C4-2B (cell line): Measurements from ENCODE around the gene HBD.
"Not testable (repeated sequence)": the region's sequence is repeated elsewhere in the genome, so short reads cannot be mapped to it uniquely, and the experiment has no call there.

Experiments used
- H3K27ac ChIP-seq: fragments of 450-650 bp; 2 replicates; pipeline ENCODE4 v1.5.1; 2017
- ZFX ChIP-seq: fragments of 450-650 bp; IDR thresholded peaks from 2 replicates; pipeline ENCODE4 v1.6.1; 2017
- TF ChIP-seq, protein P1 (sequence below): fragments of 450-650 bp; conservative IDR thresholded peaks from 2 replicates; pipeline ENCODE4 v1.5.1; 2017; ENCODE audit warnings: mild to moderate bottlenecking

HBD gene

DNA sequence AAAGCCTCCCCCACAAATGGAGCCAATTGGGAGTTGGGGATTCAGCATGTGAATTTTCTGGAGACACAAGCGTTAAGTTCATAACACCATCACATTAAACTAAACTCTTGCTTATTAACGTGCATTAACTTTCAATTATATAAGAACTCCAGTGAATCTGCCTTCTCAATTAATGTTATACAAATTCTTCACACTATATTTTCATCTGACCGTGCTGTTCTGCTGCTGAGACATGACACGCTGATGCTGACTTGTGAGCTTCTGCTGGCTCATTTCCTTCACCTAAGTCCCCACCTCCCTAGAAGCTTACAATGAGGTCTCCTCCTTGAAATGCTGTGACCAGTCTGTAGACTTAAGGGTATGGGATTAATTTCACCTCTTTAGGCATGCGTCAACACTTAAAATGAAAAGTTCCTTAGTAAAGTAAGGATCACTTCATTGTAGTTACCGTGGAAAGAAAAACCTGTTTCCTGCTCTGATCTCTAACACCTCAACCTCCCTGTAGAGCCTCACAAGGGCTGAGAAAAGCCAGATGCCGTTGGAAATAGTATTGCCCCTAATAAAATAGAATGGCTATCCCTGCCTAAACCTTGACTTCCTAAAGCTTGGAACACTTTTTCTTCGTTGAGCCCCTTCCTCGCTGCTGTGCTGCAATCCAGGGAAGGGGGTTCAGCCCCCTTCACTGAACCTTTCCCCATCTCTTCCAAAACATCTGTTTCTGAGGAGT is 18.1 kb upstream of the HBD start:
- no peak overlapping the region for H3K27ac ChIP-seq
- no peak for TF ChIP-seq ZFX
- TF ChIP-seq, protein P1, sequence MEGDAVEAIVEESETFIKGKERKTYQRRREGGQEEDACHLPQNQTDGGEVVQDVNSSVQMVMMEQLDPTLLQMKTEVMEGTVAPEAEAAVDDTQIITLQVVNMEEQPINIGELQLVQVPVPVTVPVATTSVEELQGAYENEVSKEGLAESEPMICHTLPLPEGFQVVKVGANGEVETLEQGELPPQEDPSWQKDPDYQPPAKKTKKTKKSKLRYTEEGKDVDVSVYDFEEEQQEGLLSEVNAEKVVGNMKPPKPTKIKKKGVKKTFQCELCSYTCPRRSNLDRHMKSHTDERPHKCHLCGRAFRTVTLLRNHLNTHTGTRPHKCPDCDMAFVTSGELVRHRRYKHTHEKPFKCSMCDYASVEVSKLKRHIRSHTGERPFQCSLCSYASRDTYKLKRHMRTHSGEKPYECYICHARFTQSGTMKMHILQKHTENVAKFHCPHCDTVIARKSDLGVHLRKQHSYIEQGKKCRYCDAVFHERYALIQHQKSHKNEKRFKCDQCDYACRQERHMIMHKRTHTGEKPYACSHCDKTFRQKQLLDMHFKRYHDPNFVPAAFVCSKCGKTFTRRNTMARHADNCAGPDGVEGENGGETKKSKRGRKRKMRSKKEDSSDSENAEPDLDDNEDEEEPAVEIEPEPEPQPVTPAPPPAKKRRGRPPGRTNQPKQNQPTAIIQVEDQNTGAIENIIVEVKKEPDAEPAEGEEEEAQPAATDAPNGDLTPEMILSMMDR, result no peak

DNA sequence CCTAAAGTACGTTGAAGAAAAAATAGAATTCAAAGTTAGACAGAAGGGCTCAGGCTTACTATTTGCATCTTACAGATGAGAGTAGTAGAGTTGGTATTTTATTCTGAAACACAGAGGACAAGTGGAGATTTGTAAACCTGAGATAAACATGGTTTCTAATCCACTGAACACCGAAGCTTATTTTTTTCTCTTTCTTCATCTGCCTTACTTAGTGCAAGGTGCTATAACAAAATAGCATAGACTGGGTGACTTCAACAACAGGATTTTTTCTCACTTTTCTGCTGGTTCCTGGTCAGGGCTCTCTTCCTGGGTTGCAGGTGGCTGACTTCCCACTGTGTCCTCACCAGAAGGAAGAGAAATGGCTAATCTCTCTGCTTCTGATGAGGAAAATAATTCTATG is 17.5 kb upstream of the HBD start:
- TF ChIP-seq ZFX, result no peak
- TF ChIP-seq, protein P1, result no peak
- H3K27ac ChIP-seq, result no peak overlapping the region

DNA sequence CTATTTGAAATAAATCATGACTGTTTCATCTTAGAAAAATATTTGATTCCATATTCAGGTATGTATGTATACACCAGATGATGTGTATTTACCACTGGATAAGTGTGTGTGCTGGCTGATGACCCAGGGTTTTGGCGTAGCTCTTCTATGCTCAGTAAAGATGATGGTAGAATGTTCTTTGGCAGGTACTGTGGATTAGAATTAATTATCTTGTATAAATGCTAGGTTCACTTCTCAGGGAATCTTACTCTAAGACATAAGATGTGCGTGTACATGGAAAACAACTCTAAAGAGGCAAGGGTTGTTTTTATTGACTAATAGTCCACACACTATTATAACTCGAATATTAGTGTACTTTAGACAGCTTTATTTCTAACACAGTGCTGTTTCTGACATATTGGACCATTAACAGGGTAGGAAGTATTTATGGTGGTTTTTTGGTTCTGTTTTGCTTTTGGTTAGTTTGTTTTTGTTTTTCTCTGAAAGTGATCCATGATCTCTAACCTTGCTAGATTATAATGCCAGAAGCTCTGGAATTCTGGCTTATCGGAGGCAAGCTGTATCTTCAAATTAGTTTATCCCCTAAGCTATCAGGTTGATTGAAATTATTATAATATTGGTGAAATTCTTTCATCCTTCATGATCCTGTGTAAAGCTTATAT is 16.4 kb upstream of the HBD start:
- no peak for TF ChIP-seq ZFX
- TF ChIP-seq, protein P1, result no peak

DNA sequence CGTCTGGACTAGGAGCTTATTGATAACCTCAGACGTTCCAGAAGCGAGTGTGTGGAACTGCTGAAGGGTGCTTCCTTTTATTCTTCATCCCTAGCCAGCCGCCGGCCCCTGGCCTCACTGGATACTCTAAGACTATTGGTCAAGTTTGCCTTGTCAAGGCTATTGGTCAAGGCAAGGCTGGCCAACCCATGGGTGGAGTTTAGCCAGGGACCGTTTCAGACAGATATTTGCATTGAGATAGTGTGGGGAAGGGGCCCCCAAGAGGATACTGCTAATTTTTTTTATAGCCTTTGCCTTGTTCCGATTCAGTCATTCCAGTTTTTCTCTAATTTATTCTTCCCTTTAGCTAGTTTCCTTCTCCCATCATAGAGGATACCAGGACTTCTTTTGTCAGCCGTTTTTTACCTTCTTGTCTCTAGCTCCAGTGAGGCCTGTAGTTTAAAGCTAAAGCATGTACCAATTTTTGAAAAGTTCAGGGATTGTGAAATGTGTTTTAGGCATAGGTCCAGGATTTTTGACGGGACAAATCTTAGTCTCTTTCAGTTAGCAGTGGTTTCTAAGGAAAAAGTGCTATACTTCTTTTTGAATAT is 15.6 kb upstream of the HBD start, which contains the start of gene HBG1:
HBG1 (minus strand) TSS at position 51 of the 590 bp plus-strand sequence. CDS start 53 bp downstream, outside the sequence.
- H3K27ac ChIP-seq, result not testable (repeated sequence)

More for the DNA sequence above, 16.4 kb upstream of the HBD start:
- H3K27ac ChIP-seq, result no peak overlapping the region

DNA sequence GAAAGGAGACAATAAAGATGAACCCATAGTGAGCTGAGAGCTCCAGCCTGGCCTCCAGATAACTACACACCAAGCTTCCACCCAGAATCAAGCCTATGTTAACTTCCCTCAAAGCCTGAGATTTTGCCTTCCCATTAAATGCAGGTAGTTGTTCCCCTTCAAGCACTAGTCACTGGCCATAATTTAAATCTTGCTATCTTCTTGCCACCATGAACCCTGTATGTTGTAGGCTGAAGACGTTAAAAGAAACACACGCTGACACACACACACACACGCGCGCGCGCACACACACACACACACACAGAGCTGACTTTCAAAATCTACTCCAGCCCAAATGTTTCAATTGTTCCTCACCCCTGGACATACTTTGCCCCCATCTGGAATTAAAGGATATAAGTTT is 14.2 kb upstream of the HBD start:
- H3K27ac ChIP-seq, result not testable (repeated sequence)

DNA sequence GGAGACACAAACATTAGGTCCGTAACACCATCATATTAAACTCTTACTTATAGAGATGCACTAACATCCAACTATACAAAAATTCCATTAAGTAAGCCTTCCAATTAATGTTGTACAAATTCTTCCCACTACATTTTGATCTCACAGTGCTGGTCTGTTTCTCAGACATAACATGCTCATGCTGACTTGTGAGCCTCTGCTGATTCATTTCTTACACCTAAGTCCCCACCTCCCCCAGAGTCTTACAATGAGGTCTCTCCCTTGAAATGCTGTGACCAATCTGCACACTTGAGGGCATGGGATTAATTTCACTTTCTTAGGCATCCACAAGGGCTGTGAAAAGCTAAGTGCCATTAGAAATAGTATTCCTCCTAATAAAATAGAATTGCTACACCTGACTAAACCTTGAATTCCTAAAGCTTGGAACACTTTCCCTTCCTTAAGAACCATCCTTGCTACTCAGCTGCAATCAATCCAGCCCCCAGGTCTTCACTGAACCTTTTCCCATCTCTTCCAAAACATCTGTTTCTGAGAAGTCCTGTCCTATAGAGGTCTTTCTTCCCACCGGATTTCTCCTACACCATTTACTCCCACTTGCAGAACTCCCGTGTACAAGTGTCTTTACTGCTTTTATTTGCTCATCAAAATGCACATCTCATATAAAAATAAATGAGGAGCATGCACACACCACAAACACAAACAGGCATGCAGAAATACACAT is 13.3 kb upstream of the HBD start:
- H3K27ac ChIP-seq, result no peak overlapping the region
- TF ChIP-seq ZFX, result no peak
- TF ChIP-seq, protein P1, result no peak

DNA sequence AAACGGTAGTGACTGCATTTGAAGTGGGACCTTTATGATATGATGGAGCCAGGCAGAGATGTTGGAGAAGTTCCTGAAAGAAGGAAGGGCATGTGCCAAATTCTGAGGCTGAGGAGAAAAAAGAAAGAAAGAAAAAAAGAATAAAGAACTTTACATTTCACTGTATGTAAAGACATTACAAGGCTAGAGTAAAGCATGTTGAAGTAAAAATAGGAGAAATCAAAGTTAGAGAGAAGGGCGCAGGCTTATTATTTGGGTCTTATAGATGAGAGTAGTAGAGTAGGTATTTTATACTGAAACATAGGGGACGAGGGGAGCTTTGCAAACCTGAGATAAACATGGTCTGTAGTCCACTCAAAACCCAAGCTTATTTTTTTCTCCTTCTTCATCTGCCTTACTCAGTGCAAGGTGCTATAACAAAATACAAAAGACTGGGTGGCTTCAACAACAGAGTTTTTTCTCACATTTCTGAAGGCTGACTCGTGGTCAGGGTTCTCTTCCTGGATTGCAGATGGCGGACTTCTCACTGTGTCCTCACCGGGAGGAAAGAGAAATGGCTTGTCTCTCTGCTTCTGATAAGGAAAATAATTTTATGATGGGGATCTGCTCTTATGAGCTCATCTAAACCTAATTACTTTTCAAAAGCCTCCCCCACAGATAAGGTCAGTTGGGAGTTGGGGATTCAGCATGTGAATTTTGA is 12.6 kb upstream of the HBD start:
- H3K27ac ChIP-seq, result no peak overlapping the region
- no peak for TF ChIP-seq ZFX
- TF ChIP-seq, protein P1, result no peak

DNA sequence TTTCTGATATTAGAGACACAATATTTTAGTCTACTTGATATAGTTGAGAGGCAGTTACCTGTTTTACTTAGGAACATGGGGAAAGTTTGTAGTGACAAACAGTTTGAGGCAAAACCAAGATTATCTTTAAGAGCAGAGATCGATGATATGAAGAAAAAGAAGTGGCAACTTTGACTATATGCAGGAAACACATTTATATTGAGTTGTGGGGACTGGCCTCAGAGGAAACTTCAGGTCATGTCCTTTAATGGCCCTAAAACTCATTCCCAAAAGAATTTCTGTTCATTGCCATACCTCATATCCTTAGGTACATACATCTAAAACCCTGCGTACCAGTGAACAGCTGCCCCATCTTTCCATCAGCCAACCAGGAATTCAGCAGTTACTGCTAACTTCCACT is 10.9 kb upstream of the HBD start:
- TF ChIP-seq, protein P1, result no peak
- TF ChIP-seq ZFX, result no peak
- H3K27ac ChIP-seq, result no peak overlapping the region
